GM12878 (cell line): ENCODE results near the gene NOL8. TPM values are rescaled to one million over a fixed set of nuclear protein-coding genes. Genes with fewer than 3 reads are reported as not detected.

Source experiments
- ATAC-seq: fragments of 200-7000 bp; cut with Tn5 transposase; 3 replicates; pipeline ENCODE4 v1.9.1; 2020; ENCODE audit warnings: mild to moderate bottlenecking, moderate library complexity
- BruUV-seq: library from RNA; stranded (reverse); fragments of 400-500 nt; replicated peaks from 2 replicates; lab custom pipeline; 2021; lab: Mats Ljungman, UMichigan
- CTCF ChIA-PET: fragments of 300-600 bp; sonication (Branson Sonifier 250); formaldehyde crosslinking; extraction: SDS; loops from one replicate; lab custom pipeline; 2021; ENCODE audit warnings: inconsistent platforms; lab: Yijun Ruan, JAX
- POLR2A ChIA-PET: fragments of 350-600 bp; formaldehyde crosslinking; extraction: SDS; loops from one replicate; lab custom pipeline; 2021; ENCODE audit warnings: inconsistent platforms; lab: Charles Lee
- RAD21 ChIA-PET: fragments of 300-600 bp; sonication (Branson Sonifier 250); formaldehyde crosslinking; loops from one replicate; lab custom pipeline; 2023; ENCODE audit warnings: antibody characterized with exemption; ENCODE audit not compliant: unreplicated experiment; lab: Charles Lee
- SMC1A ChIA-PET: fragments of 300-600 bp; sonication (Branson Sonifier 250); formaldehyde crosslinking; loops from one replicate; lab custom pipeline; 2023; ENCODE audit not compliant: unreplicated experiment, uncharacterized antibody; lab: Charles Lee
- DNase-seq: peaks from one replicate; pipeline ENCODE4 v3.0.0-alpha.2; 2011; ENCODE audit warnings: low read depth, low spot score
- FAIRE-seq: peaks from 3 replicates; lab custom pipeline; 2011; peaks lifted over from hg19 to GRCh38; lab: Jason Lieb, UNC
- H2AFZ ChIP-seq: 2 replicates; pipeline ENCODE4 v1.6.0; 2011; ENCODE audit warnings: low read depth, low read length, control low read depth; ENCODE audit not compliant: control insufficient read depth
- H3K27ac ChIP-seq: 2 replicates; pipeline ENCODE4 v1.5.1; 2011; ENCODE audit warnings: control low read depth; ENCODE audit not compliant: control insufficient read depth, insufficient read depth
- H3K27me3 ChIP-seq, 2 experiments: replicated peaks in 1 of 2; 2 replicates each; pipeline versions ENCODE4 v1.6.0 to v1.6.1; 2011; ENCODE audit warnings: low read length in 1 of 2; ENCODE audit not compliant: control insufficient read depth in 2 of 2, insufficient read depth in 2 of 2
- H3K36me3 ChIP-seq, 2 experiments: 2 replicates each; pipeline ENCODE4 v1.5.1; 2011; ENCODE audit warnings: low read length in 1 of 2; ENCODE audit not compliant: control insufficient read depth in 2 of 2, insufficient read depth in 2 of 2
- H3K4me1 ChIP-seq: 2 replicates; pipeline ENCODE4 v1.6.1; 2011; ENCODE audit warnings: mild to moderate bottlenecking, low read length, moderate library complexity, mixed read lengths; ENCODE audit not compliant: control insufficient read depth, insufficient read depth
- H3K4me2 ChIP-seq: 2 replicates; pipeline ENCODE4 v1.6.0; 2011; ENCODE audit warnings: control low read depth; ENCODE audit not compliant: control insufficient read depth, insufficient read depth
- H3K4me3 ChIP-seq: fragments of 200-600 bp; sonication (generic); 2 replicates; pipeline ENCODE4 v1.5.1; 2016
- H3K79me2 ChIP-seq: 2 replicates; pipeline ENCODE4 v1.6.0; 2011; ENCODE audit warnings: low read length; ENCODE audit not compliant: control insufficient read depth, insufficient read depth
- H3K9ac ChIP-seq: 2 replicates; pipeline ENCODE4 v1.8.0; 2011; ENCODE audit warnings: low read length, control low read depth, mixed read lengths; ENCODE audit not compliant: control insufficient read depth, insufficient read depth
- H3K9me3 ChIP-seq: replicated peaks from 3 replicates; pipeline ENCODE4 v1.5.1; 2011; ENCODE audit warnings: mild to moderate bottlenecking, low read length; ENCODE audit not compliant: control insufficient read depth, insufficient read depth
- H4K20me1 ChIP-seq: 2 replicates; pipeline ENCODE4 v1.6.0; 2011; ENCODE audit not compliant: control insufficient read depth, insufficient read depth
- BCL11A ChIP-seq: IDR thresholded peaks from 2 replicates; pipeline ENCODE4 v1.6.1; 2011; ENCODE audit warnings: low read depth, low read length
- CEBPB ChIP-seq, 2 experiments: fragments of 150-350 bp in 1 of 2; IDR thresholded peaks; 2 replicates each; pipeline ENCODE4 v1.6.1; 2012 to 2014; ENCODE audit warnings: low read depth in 2 of 2, low read length in 2 of 2, borderline replicate concordance in 1 of 2, inconsistent platforms in 1 of 2
- FOS ChIP-seq: IDR thresholded peaks from 3 replicates; pipeline ENCODE4 v1.6.1; 2011; ENCODE audit warnings: borderline replicate concordance; ENCODE audit not compliant: insufficient read length; ENCODE audit errors: extremely low read depth
- HDAC6 ChIP-seq: fragments of 200-600 bp; sonication (generic); IDR thresholded peaks from one replicate; pipeline ENCODE4 v1.8.0; 2017; ENCODE audit warnings: antibody characterized with exemption; ENCODE audit not compliant: unreplicated experiment
- IKZF1 ChIP-seq: fragments of 450-650 bp; conservative IDR thresholded peaks from 2 replicates; pipeline ENCODE4 v1.6.1; 2017; ENCODE audit warnings: antibody characterized with exemption, mild to moderate bottlenecking
- IRF4 ChIP-seq: IDR thresholded peaks from 2 replicates; pipeline ENCODE4 v1.6.1; 2011; ENCODE audit warnings: low read depth, low read length
- NFIC ChIP-seq: IDR thresholded peaks from 2 replicates; pipeline ENCODE4 v1.6.1; 2012; ENCODE audit warnings: low read depth, mild to moderate bottlenecking, inconsistent platforms, low read length, moderate library complexity
- RCOR1 ChIP-seq: conservative IDR thresholded peaks from 2 replicates; pipeline ENCODE4 v1.6.1; 2012; ENCODE audit warnings: low read depth, low read length, improper control_type of control experiment
- RELA ChIP-seq: fragments of 450-650 bp; IDR thresholded peaks from 2 replicates; pipeline ENCODE4 v1.8.0; 2014; ENCODE audit warnings: borderline replicate concordance; ENCODE audit not compliant: partially characterized antibody
- SPI1 ChIP-seq: IDR thresholded peaks from 2 replicates; pipeline ENCODE4 v1.6.1; 2011; ENCODE audit warnings: low read depth, mild to moderate bottlenecking, low read length, moderate library complexity, borderline replicate concordance; ENCODE audit not compliant: insufficient read depth
- SUZ12 ChIP-seq: fragments of 200-600 bp; sonication (generic); IDR thresholded peaks from one replicate; pipeline ENCODE4 v1.6.1; 2018; ENCODE audit warnings: antibody characterized with exemption, mild to moderate bottlenecking; ENCODE audit not compliant: unreplicated experiment
- ZNF592 ChIP-seq: fragments of 450-650 bp; IDR thresholded peaks from 2 replicates; pipeline ENCODE4 v1.6.1; 2017; ENCODE audit warnings: mild to moderate bottlenecking, moderate library complexity
- WGBS: methylation state at CpG from one replicate; pipeline ENCODE4 v1.1.6; 2016; ENCODE audit warnings: low lambda C conversion rate; ENCODE audit not compliant: insufficient replicate concordance, insufficient coverage; ENCODE audit errors: missing lambda C conversion rate; 5-methylcytosine and 5-hydroxymethylcytosine counted together
- in situ Hi-C: fragments of 300-500 bp; cut with MboI; formaldehyde crosslinking; loops from 9 replicates; pipeline ENCODE4 v1.14.3; 2018; ENCODE audit warnings: mixed read lengths
- intact Hi-C: fragments of 100-400 bp; cut with micrococcal nuclease; formaldehyde crosslinking; loops from one replicate; pipeline ENCODE4 v1.14.2; 2022; ENCODE audit not compliant: unreplicated experiment
- polyA plus RNA-seq, 11 experiments: library from polyadenylated mRNA; depleted of rRNA in 4 of 11; unstranded in 6 of 11; stranded (reverse) in 5 of 11; fragments of >200 nt; fragmentation: Nextera tagmentation in 4 of 11; fragmentation: Illumina TruSeq in 1 of 11; extraction: Ambion mirVana in 4 of 11; extraction: Trizol in 1 of 11; gene quantifications; 1 replicate in 1 of 11; 2 replicates in 10 of 11; pipeline versions ENCODE4 v1.2.1 to v1.2.3, GENCODE V29; 2011 to 2016; ENCODE audit warnings: inconsistent platforms in 2 of 11, missing spikeins in 2 of 11, low read depth in 1 of 11
- total RNA-seq, 4 experiments: library from RNA; depleted of rRNA in 3 of 4; stranded (reverse); fragments of >200 nt in 3 of 4; fragmentation: Illumina TruSeq in 1 of 4; extraction: Trizol in 1 of 4; gene quantifications; 2 replicates each; pipeline versions ENCODE4 v1.2.1 to v1.2.3, GENCODE V29; 2013 to 2021
- TF ChIP-seq, protein P1 (sequence below): fragments of 450-650 bp; IDR thresholded peaks from 2 replicates; pipeline ENCODE4 v1.6.1; 2018; ENCODE audit warnings: mild to moderate bottlenecking, low read depth, moderate library complexity; ENCODE audit not compliant: partially characterized antibody
- TF ChIP-seq, protein P2 (sequence below): IDR thresholded peaks from 2 replicates; pipeline ENCODE4 v1.6.1; 2011; ENCODE audit warnings: borderline replicate concordance, low read depth, mild to moderate bottlenecking, moderate library complexity, mixed read lengths, low read length; ENCODE audit not compliant: insufficient read depth; ENCODE audit errors: extremely low read length

NOL8 gene
- total and polyA plus RNA-seq, 10 of the 15 experiments (the other 5 are each of a cell fraction or from before 2014, with no cell fraction given): 33.6 to 58.6 (median 49.2) TPM

DNA sequence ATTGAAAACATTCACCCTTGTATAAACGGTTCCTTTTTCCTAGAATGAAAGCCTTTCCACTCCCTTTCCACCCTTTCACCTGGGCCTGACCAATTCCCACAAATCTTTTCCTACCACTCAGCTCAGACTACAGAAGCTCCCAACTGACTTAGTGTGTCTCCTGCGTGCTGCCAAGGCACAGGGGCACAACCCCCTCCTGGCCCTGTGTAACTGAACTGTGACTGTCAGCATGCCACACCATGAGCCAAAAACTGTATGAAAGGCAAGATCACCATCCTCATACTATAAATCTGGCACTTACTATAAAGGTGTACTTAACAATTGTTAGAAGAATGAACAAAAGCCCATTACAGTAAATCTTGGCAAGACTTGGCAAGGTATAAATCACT lies 11.5 kb downstream of the NOL8 start:
- no peaks in the 10 kb centered on the region for H3K9me3 ChIP-seq
- peaks cover 7 to 39% of the 10 kb centered on the region in 2 experiments for H3K36me3 ChIP-seq
- intact Hi-C loops: no loop called here
- DNase-seq (no peak), ATAC-seq (no peak), FAIRE-seq (no peak)
- H4K20me1 ChIP-seq: no peaks in the 10 kb centered on the region
- H3K4me3 ChIP-seq: no peak overlapping the region
- no peaks in the 10 kb centered on the region for H3K4me1 ChIP-seq
- BruUV-seq: no TSS peak
- CTCF ChIA-PET: interaction anchor here (0.8 to 1.5 kb wide), 4 partner anchors 8 to 173 kb away, joined by 3 to 5 read pairs (median 4); no protein-coding TSS in a partner anchor
- no peak overlapping the region for H3K4me2 ChIP-seq
- no peaks in the 10 kb centered on the region for H3K27me3 ChIP-seq
- 60% methylated on average over 2 of the region's 2 CpGs for WGBS
- H3K79me2 ChIP-seq: no peaks in the 10 kb centered on the region
- RAD21 ChIA-PET: interaction anchor here (1.0 to 1.2 kb wide), 2 partner anchors 173 to 307 kb away, joined by 3 read pairs; no protein-coding TSS in a partner anchor
- in situ Hi-C loops: no loop called here
- no peak overlapping the region for H3K9ac ChIP-seq
- SMC1A ChIA-PET: interaction anchor here (1.1 to 1.5 kb wide), 4 partner anchors 10 to 23 kb away, joined by 3 to 6 read pairs (median 4); no protein-coding TSS in a partner anchor
- no peak overlapping the region for H3K27ac ChIP-seq
- no peak overlapping the region for H2AFZ ChIP-seq
- POLR2A ChIA-PET: interaction anchor here (1.3 kb wide), 1 partner anchor 11 kb away, joined by 3 read pairs; no protein-coding TSS in a partner anchor
- no peak for TF ChIP-seq BCL11A
- TF ChIP-seq NFIC: no peak
- TF ChIP-seq IKZF1: no peak
- TF ChIP-seq FOS: no peak
- no peak for TF ChIP-seq SUZ12
- no peak for TF ChIP-seq HDAC6
- TF ChIP-seq ZNF592: no peak
- no peak for TF ChIP-seq SPI1
- TF ChIP-seq CEBPB (IDR thresholded peaks at IDR 0.05; ENCODE audit: borderline replicate concordance in 1 of 2, low read depth in 2 of 2, low read length in 2 of 2): no peak
- no peak for TF ChIP-seq RELA
- TF ChIP-seq, protein P1, sequence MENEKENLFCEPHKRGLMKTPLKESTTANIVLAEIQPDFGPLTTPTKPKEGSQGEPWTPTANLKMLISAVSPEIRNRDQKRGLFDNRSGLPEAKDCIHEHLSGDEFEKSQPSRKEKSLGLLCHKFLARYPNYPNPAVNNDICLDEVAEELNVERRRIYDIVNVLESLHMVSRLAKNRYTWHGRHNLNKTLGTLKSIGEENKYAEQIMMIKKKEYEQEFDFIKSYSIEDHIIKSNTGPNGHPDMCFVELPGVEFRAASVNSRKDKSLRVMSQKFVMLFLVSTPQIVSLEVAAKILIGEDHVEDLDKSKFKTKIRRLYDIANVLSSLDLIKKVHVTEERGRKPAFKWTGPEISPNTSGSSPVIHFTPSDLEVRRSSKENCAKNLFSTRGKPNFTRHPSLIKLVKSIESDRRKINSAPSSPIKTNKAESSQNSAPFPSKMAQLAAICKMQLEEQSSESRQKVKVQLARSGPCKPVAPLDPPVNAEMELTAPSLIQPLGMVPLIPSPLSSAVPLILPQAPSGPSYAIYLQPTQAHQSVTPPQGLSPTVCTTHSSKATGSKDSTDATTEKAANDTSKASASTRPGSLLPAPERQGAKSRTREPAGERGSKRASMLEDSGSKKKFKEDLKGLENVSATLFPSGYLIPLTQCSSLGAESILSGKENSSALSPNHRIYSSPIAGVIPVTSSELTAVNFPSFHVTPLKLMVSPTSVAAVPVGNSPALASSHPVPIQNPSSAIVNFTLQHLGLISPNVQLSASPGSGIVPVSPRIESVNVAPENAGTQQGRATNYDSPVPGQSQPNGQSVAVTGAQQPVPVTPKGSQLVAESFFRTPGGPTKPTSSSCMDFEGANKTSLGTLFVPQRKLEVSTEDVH: no peak
- TF ChIP-seq RCOR1: no peak
- TF ChIP-seq, protein P2, sequence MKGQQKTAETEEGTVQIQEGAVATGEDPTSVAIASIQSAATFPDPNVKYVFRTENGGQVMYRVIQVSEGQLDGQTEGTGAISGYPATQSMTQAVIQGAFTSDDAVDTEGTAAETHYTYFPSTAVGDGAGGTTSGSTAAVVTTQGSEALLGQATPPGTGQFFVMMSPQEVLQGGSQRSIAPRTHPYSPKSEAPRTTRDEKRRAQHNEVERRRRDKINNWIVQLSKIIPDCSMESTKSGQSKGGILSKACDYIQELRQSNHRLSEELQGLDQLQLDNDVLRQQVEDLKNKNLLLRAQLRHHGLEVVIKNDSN: no peak
- no peak for TF ChIP-seq IRF4
